Activated CD8-positive, alpha-beta memory T cell treated with anti-CD3 and anti-CD28 coated beads, Interleukin-2, amount 50 U/mL, for 1 hour (primary cell): ENCODE measurements around the gene ILKAP.

ENCODE experiments used
- DNase-seq: peaks from one replicate; pipeline ENCODE4 v3.0.0-alpha.2; 2020; ENCODE audit errors: extremely low read depth

ILKAP gene

DNA sequence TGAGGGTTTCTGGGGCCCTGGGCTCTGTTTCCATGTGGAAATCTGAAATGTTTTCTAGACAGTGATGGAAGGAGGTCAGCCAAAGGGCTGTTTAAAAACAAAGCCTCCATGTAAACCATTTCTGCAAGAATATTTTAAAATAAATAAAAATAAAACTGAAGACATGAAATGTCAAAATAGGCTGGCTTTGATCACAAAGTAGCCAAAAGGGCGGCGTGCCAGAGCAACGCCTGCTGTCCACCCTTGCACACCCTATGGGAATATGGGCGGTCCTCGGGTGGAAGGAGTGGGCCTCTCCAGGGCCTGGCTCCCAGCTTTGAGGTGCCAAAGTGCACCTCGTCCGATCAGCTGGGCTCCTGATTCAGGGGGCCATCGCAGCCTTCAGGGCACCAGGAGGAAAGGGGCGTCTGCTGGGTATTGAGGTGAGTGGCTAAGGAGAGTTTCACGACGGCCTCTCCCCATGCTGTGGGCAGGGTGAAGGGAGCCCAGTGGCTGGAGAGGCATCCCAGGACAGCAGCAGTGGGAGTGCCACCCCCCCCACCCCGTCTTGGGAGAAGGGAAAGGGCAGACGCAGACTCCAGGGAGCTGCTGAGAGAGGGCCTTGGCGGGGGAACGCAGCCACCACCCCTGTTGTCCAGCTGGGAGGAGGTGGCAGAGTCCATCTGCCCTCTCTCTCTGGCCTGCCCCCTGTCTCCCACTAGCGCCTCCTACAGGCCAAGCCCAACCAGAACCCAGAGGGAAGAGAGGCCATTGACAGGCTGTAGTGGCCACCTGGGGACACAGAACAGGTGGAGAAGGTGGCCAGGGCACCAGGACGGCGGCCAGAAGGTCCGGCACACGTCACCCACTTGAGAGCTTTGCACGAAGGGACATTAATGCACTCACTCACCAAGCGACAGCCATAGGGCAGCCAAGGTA lies 50.5 kb downstream of the ILKAP start:
- DNase-seq, result no peak

DNA sequence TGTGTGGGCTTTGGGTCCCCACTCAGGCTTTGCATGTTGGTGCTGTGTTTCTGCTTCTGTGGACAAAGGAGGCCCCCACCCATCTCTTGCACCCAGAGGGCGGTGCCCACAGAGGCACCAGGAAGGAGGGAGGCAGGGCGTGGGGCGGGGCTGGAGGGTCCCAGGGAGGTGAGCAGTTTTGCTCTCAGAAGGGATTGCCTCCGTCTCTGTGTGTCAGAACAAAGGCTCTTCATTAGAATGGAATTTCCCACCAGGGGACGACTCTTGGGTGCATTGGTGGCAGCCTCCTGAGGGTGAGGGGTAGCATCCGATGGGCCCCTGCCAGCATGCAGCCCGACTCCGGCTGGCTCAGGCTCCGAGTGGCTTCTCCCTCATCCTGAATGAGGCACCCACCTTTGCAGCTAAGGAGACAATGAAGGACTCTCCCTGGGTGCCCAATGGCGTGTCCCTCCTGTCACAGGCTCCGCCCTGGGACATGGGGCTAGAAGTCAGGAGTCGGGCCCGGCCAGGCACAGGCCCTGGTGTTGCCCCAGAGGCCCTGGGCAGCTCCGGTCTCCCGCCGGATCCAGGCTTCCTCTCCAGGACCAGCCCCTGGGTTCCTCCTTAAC lies 51.8 kb downstream of the ILKAP start:
- DNase-seq, result no peak

GRCh38 chr2:238151205-238151604 lies 52.3 kb downstream of the ILKAP start:
- DNase-seq, result no peak

DNA sequence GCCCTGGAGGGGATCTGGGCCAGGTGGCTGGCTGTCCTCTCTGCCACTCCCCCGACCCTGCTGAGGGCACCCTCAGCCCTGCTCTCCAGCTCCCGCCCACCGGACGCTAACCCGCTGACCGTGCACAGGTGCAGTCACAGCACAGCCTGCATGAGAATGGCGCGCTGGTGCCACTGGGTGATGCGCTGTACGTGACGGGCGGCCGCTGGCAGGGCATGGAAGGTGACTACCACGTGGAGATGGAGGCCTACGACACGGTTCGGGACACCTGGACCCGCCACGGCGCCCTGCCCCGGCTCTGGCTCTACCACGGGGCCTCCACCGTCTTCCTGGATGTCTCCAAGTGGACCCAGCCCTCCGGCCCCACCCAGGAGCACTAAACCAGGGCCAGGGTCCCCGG lies 52.8 kb downstream of the ILKAP start:
- DNase-seq, result no peak

DNA sequence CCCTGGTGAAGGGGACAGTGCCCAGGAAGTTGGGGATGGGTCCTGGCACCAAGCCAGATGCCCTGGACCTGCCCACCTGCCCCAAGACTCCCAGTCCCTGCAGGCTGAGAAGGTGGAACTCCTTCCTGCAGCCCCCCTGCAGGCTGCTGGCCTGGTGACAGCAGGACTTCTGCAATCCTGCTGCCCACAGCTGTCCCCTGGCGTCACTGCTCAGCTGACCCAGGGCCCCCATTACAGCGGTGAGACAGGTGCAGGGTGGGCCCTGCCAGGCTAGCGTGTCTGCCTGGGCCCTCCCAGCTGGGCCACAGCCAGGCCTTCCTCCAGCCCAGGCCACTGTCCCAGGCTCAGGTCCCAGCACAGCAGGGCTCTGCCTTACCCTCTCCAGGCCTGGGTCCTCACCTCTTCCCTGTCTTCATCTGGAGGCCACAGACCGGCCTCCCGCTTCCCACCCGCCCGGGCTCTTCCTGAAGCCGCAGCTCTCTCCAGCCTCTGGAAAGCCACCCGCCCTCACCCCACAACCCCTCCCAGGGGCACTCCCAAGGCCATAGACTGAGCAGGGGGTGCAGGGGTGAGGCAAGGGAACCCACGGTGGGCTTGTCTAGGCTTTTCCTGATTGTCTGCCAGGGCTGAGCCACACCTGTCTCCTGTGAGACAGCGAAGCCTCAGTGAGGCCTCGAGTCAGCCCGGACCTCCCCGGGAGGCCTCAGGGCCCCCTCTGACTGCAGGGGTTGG lies 53.5 kb downstream of the ILKAP start:
- DNase-seq, result no peak

GRCh38 chr2:238148981-238149380 lies 54.5 kb downstream of the ILKAP start:
- DNase-seq, result no peak

DNA sequence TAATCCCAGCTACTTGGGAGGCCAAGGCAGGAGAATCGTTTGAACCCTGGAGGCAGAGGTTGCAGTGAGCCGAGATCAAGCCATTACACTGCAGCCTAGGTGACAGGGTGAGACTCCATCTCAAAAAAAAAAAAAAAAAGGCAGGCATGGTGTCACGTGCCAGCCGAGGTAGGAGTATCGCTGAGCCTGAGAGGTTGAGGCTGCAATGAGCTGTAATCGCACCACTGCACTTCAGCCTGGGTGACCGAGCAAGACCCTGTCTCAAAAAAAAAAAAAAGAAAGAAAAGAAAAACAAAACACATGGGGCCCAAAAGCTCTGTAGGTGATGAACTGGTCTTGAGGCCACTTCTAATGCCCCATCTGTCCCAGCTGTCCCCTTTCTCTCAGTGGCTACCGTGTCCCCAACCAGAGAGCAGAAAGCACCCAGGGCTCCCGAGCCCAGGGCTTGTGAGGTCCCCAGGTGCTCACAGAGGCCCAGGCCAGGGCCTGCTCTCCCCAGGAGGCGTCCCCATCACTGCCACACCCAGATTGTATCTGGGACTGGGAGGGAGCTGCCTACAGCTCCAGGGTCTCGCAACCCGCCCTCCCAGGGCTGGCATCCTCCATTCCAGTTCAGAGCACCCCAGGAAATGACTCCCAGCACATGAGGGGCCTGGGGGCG lies 56.5 kb downstream of the ILKAP start:
- DNase-seq, result no peak

GRCh38 chr2:238145851-238146250 lies 57.6 kb downstream of the ILKAP start:
- no peak for DNase-seq

DNA sequence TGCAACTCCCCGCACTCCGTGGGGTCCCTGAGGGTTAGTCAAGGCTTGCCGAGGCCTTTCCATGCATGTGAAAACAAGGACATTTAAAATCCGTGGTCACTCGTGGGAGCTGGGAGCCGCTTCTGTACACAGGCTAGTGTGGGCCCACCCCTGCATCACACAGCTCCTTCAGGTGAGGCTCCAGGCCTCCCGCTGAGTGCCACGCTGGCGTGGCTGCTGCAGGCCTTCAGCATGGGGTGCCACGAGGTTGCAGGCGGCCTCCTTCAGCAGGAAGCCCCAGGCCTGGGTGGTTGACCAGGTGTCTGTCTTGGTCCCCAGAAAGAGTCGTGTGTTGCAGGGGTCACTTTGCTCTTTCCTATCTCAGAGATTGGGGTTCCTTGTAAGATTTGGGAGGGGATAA lies 58.4 kb downstream of the ILKAP start:
- DNase-seq, result no peak

DNA sequence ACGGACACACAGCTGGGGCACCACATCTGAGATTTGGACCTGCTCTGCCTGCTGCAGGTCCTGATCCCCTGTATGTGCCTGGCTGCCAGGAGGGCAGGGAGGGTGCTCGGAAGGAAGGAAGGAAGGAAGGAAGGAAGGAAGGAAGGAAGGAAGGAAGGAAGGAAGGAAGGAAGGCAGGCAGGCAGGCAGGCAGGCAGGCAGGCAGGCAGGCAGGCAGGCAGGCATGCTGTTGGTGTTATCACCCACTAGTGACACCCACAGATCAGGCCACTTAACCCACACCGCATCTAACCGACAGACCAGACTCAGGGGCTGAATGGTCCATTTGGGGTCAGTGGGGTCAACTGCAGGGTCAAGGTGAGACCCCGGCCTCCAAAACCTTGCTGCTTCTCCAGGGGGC lies 59.2 kb downstream of the ILKAP start:
- no peak for DNase-seq

GRCh38 chr2:238143239-238143951 lies 60.1 kb downstream of the ILKAP start:
- no peak for DNase-seq

DNA sequence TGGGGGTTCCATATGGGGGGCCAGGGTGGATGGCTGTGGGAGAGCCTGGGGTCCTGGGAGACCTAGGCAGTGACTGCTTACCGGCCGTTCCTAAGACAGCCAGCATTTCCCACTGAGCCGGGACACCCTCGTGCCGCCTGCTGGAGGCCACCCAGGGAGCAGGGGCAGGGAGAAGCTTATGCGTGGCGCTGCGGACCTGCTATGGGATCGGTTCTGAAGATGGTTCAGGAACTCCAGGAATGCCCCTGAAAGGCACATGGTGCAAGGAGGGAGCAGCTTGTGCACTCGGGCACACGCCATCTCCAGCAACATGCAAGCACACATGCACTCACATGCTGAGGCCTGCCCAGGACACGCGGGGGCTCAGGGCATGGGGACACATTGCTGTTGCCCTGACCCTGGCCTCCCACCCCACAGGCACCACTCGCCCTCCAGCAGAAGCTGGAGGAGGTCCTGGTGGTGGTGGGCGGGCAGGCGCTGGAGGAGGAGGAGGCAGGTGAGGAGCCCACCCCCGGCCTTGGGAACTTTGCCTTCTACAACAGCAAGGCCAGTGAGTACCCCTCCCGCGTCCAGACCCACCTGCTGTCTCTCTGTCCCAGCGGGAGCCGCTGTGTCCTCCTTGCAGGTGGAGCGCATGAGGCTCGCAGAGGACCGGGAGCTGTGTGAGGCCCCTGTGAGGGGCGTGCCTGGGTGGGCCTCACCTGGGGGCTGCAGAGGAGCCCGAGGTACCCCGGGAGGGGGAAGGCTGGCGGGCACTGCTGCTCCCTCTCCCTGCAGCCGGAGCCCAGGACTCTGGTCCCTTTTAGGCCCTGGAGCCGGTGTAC lies 60.9 kb downstream of the ILKAP start:
- no peak for DNase-seq

DNA sequence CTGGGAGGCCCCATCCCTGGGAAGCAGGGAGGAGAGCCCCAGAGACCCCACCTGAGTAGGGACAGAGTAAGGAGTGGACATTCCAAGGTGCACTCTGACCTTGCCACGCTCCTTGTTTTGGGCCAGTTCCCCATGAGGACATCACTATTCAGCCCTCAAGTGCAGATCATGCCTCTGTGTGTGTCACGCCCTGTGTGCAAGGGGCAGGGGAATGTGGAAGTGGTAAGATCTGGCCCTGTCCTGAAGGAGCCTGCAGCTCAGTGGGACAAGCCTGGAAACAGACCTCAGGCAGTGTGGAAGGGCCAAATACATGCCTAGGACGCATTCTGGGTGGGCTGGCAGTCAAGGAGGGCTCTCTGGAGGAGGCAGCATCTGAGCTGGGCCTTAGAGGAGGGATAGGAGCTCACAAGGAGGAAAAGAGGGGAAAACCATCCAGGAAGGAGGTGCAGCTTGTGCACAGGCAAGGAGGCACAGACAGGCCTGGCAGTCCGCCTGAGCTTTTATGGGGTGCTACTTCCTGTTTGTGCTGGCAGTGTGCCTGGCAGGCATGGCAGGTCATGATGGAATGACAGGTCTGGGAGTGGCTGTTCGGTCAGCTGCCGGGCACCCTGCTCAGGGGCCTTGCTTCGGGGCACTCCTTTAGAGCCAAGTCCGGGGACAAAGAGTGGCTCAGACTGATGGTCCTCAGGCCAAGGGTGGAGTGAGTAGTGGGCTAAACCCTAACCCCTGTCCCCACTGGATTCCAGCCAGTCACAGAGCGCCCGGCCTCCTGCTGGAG lies 61.8 kb downstream of the ILKAP start:
- DNase-seq, result no peak

DNA sequence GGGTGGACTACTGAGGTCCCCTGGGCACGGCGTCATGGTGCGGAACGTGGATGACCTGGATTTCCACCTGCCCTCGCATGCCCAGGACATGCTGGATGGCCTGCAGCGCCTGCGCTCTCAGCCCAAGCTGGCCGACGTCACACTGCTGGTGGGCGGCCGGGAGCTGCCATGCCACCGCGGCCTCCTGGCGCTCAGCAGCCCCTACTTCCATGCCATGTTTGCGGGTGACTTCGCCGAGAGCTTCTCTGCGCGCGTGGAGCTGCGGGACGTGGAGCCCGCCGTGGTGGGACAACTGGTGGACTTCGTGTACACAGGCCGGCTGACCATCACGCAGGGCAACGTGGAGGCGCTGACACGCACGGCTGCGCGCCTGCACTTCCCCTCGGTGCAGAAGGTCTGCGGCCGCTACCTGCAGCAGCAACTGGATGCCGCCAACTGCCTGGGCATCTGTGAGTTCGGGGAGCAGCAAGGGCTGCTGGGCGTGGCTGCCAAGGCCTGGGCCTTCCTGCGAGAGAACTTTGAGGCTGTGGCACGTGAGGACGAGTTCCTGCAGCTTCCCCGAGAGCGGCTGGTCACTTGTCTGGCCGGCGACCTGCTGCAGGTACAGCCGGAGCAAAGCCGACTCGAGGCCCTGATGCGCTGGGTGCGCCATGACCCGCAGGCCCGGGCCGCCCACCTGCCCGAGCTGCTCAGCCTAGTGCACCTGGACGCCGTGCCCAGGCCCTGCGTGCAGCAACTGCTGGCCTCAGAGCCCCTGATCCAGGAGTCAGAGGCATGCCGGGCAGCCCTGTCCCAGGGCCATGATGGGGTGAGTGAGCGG lies 62.6 kb downstream of the ILKAP start:
- no peak for DNase-seq

- no peak for DNase-seq
These were observed 63.5 kb downstream of the ILKAP start for GRCh38 chr2:238140040-238140439.

DNA sequence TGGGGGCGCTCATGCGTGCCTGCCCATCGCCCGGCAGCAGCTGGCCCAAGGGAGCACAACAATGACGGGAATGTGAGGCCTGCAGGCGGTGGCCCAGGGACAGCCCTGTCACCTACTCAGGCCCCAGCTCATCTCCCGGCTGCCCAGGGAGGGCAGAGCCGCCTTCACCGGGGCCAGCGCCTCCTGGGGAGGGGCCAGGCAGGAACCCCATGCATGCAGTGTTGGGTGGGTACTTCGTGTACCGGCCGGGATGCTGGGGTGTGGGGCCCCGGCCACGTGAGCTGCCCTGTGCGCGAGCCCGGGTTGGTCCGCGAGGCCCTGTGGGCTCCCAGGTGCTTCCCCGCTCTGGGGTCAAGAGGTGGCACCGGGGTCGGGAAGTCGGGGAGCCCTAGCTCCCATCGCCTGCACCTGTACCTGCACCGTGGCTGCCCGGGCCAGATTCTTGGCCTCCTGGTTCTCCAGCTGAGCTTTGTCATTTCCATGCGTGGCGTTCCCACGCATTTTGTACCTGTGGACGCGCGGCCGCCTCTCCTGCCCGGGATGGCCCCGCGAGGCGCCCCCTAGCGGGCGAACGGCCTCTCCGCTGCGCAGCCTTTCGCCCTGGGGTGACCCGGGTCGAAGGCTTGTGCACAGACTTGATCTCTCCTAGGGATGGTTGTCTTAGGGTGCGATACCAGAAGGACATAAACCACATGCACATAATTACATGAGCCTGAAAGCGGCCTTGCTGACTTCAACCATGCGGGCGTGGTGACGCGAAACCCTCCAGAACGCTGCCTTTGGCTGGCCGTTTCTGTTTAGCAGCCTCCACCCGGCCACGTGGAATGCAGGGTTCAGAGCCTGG lies 64.1 kb downstream of the ILKAP start:
- no peak for DNase-seq

GRCh38 chr2:238138331-238139195 lies 64.9 kb downstream of the ILKAP start, which contains the start of gene KLHL30:
Gene KLHL30, plus strand, starts transcription at chr2:238138668. Its CDS starts 2,087 bp downstream, at chr2:238140755.
- no peak for DNase-seq
